PC-9 (cell line): ENCODE results near the gene LHFPL2. TPM values are rescaled to one million over a fixed set of nuclear protein-coding genes. Genes with fewer than 3 reads are reported as not detected.

Experiments
- BruUV-seq: library from RNA; stranded (reverse); fragments of 400-500 nt; replicated peaks from 2 replicates; lab custom pipeline; 2021; lab: Mats Ljungman, UMichigan
- CTCF ChIA-PET: fragments of 300-600 bp; sonication (Branson Sonifier 250); formaldehyde crosslinking; loops from one replicate; lab custom pipeline; 2022; ENCODE audit warnings: antibody characterized with exemption; lab: Charles Lee
- POLR2A ChIA-PET: fragments of 300-600 bp; sonication (Branson Sonifier 250); formaldehyde crosslinking; loops from one replicate; lab custom pipeline; 2022; ENCODE audit warnings: antibody characterized with exemption; ENCODE audit not compliant: unreplicated experiment; lab: Charles Lee
- DNase-seq, 2 experiments: peaks; one replicate each; pipeline versions ENCODE4 v3.0.0 to v3.0.0-alpha.2; 2015 to 2022; ENCODE audit warnings: mixed read lengths in 1 of 2
- H2AFZ ChIP-seq: fragments of 200-600 bp; sonication (generic); 2 replicates; pipeline ENCODE4 v1.8.1; 2017; ENCODE audit warnings: antibody characterized with exemption
- H3F3A ChIP-seq: fragments of 200-600 bp; sonication (generic); 2 replicates; pipeline ENCODE4 v1.8.1; 2017; ENCODE audit warnings: antibody characterized with exemption, mild to moderate bottlenecking, low read depth; ENCODE audit not compliant: insufficient read depth
- H3K27ac ChIP-seq: fragments of 200-600 bp; sonication (generic); 2 replicates; pipeline ENCODE4 v1.6.1; 2016; ENCODE audit warnings: mixed run types
- H3K27me3 ChIP-seq: fragments of 200-600 bp; sonication (generic); 2 replicates; pipeline ENCODE4 v1.6.1; 2016; ENCODE audit warnings: low read depth, mixed run types; ENCODE audit not compliant: insufficient read depth
- H3K36me3 ChIP-seq: fragments of 200-600 bp; sonication (generic); 2 replicates; pipeline ENCODE4 v1.6.1; 2016; ENCODE audit warnings: low read depth, mixed run types
- H3K4me1 ChIP-seq: fragments of 200-600 bp; sonication (generic); replicated peaks from 2 replicates; pipeline ENCODE4 v1.6.1; 2016; ENCODE audit warnings: mixed run types; ENCODE audit not compliant: insufficient read depth
- H3K4me2 ChIP-seq: fragments of 200-600 bp; sonication (generic); 2 replicates; pipeline ENCODE4 v1.6.1; 2017; ENCODE audit warnings: mixed run types
- H3K4me3 ChIP-seq: fragments of 200-600 bp; sonication (generic); 2 replicates; pipeline ENCODE4 v1.6.1; 2016; ENCODE audit warnings: mixed run types
- H3K79me2 ChIP-seq: fragments of 200-600 bp; sonication (generic); 2 replicates; pipeline ENCODE4 v1.6.1; 2017; ENCODE audit warnings: low read depth, mixed run types
- H3K9me2 ChIP-seq: fragments of 200-600 bp; sonication (generic); 2 replicates; pipeline ENCODE4 v1.8.1; 2017; ENCODE audit warnings: mild to moderate bottlenecking; ENCODE audit not compliant: insufficient read depth
- H3K9me3 ChIP-seq: fragments of 200-600 bp; sonication (generic); 2 replicates; pipeline ENCODE4 v1.8.1; 2016; ENCODE audit warnings: low read depth; ENCODE audit not compliant: insufficient read depth
- H4K20me1 ChIP-seq: fragments of 200-600 bp; sonication (generic); 2 replicates; pipeline ENCODE4 v1.8.1; 2017; ENCODE audit not compliant: insufficient read depth
- EZH2 ChIP-seq: fragments of 200-600 bp; sonication (generic); IDR thresholded peaks from 2 replicates; pipeline ENCODE4 v1.8.0; 2017; ENCODE audit warnings: antibody characterized with exemption, low read depth
- intact Hi-C: fragments of 100-400 bp; cut with micrococcal nuclease; formaldehyde crosslinking; loops from one replicate; pipeline ENCODE4 v1.10.0; 2022; ENCODE audit not compliant: unreplicated experiment
- total RNA-seq: library from RNA; stranded (reverse); gene quantifications from 2 replicates; pipeline ENCODE4 v1.2.3, GENCODE V29; 2021
- TF ChIP-seq, protein P1 (sequence below): fragments of 200-600 bp; sonication (generic); conservative IDR thresholded peaks from 2 replicates; pipeline ENCODE4 v1.6.1; 2017; ENCODE audit warnings: mixed run types, antibody characterized with exemption, mild to moderate bottlenecking, moderate library complexity

Gene LHFPL2
- total RNA-seq, 1 experiment from 2014 or later: 10.1 TPM

GRCh38 chr5:78618303-78618702, 30.3 kb downstream of the LHFPL2 start:
- H4K20me1 ChIP-seq: no peaks in the 10 kb centered on the region
- no peak overlapping the region for H3K4me2 ChIP-seq
- H3F3A ChIP-seq: peaks cover 20% of the 10 kb centered on the region
- H3K4me3 ChIP-seq: no peak overlapping the region
- CTCF ChIA-PET: no interaction called here
- H3K9me2 ChIP-seq: no peaks in the 10 kb centered on the region
- H3K4me1 ChIP-seq: peaks cover 20% of the 10 kb centered on the region
- H3K79me2 ChIP-seq: peaks cover 11% of the 10 kb centered on the region; the same call in 1 of the 2 replicates
- POLR2A ChIA-PET: no interaction called here
- H3K9me3 ChIP-seq: no peaks in the 10 kb centered on the region
- no peaks in the 10 kb centered on the region for H3K27me3 ChIP-seq
- no peak for DNase-seq
- no peak overlapping the region for H3K27ac ChIP-seq
- H3K36me3 ChIP-seq: peaks cover 24% of the 10 kb centered on the region; the same call in 1 of the 2 replicates
- TF ChIP-seq, protein P1, sequence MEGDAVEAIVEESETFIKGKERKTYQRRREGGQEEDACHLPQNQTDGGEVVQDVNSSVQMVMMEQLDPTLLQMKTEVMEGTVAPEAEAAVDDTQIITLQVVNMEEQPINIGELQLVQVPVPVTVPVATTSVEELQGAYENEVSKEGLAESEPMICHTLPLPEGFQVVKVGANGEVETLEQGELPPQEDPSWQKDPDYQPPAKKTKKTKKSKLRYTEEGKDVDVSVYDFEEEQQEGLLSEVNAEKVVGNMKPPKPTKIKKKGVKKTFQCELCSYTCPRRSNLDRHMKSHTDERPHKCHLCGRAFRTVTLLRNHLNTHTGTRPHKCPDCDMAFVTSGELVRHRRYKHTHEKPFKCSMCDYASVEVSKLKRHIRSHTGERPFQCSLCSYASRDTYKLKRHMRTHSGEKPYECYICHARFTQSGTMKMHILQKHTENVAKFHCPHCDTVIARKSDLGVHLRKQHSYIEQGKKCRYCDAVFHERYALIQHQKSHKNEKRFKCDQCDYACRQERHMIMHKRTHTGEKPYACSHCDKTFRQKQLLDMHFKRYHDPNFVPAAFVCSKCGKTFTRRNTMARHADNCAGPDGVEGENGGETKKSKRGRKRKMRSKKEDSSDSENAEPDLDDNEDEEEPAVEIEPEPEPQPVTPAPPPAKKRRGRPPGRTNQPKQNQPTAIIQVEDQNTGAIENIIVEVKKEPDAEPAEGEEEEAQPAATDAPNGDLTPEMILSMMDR: no peak
- no peak for TF ChIP-seq EZH2
- BruUV-seq: no TSS peak
- intact Hi-C loops: no loop called here
- no peak overlapping the region for H2AFZ ChIP-seq

DNA sequence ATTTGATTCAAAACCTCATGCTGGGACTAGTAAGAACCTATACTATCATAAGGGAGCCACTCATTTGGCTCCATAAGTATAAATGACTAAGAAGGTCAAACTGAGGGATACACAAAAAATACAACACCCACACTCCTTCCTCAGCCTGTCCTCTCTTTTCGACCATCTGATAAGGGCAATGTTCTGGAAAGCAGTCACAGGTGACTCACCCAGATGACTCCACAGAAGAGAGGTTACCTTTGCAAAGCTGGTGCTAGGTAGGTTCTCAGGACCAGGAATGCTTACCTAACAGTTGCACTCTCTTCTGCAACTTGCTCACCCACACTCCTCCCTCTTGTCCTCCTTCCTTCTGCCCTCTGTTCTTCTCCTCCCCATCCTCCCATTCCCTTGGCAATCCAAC, 32.9 kb downstream of the LHFPL2 start:
- Histone ChIP-seq H3F3A (peaks cover 20% of the 10 kb centered on the region), H3K4me2 (peak overlapping the region; percentile 39), H4K20me1 (no peaks in the 10 kb centered on the region), H3K27me3 (no peaks in the 10 kb centered on the region), H3K4me1 (peaks cover 20% of the 10 kb centered on the region), H3K9me3 (no peaks in the 10 kb centered on the region), H2AFZ (no peak overlapping the region), H3K79me2 (peaks cover 11% of the 10 kb centered on the region; the same call in 1 of the 2 replicates), H3K36me3 (peaks cover 25% of the 10 kb centered on the region; the same call in 1 of the 2 replicates), H3K4me3 (no peak overlapping the region), H3K27ac (peak overlapping the region; percentile 64), H3K9me2 (no peaks in the 10 kb centered on the region)
- no TSS peak for BruUV-seq
- no peak for TF ChIP-seq EZH2
- TF ChIP-seq, protein P1: no peak
- ChIA-PET CTCF (no interaction called here), POLR2A (interaction anchor here (0.5 kb wide), 1 partner anchor 290 kb away, joined by 11 read pairs; no protein-coding TSS in a partner anchor)
- intact Hi-C loops: no loop called here
- DNase-seq: peak; percentile 45 to 89

DNA sequence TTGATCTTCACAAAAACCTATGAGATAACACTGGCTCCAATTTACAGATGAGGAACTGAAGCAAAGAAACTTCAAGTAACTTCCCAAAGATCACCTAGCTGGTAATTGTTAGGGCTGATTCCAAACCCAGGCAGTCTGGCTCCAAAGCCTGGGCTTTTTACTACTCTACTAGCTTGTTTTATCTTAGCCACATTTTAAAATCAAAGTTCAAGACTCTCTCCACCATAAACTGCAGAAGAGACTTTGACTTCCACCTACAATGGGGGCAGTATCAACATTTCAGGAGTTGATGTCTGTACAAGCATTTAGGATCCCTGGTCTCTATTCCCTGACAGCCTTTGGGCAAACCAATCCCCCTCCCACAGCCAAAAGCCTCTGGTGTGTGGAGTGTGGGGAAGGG, 33.8 kb downstream of the LHFPL2 start:
- no peak for TF ChIP-seq EZH2
- TF ChIP-seq, protein P1: no peak
- H3K4me1 ChIP-seq: peaks cover 20% of the 10 kb centered on the region
- peaks cover 20% of the 10 kb centered on the region for H3F3A ChIP-seq
- peaks cover 8% of the 10 kb centered on the region; the same call in 1 of the 2 replicates for H3K79me2 ChIP-seq
- ChIA-PET CTCF (no interaction called here), POLR2A (no interaction called here)
- no peaks in the 10 kb centered on the region for H3K27me3 ChIP-seq
- H2AFZ ChIP-seq: no peak overlapping the region
- H3K9me2 ChIP-seq: no peaks in the 10 kb centered on the region
- no peak for DNase-seq
- H3K9me3 ChIP-seq: no peaks in the 10 kb centered on the region
- H3K36me3 ChIP-seq: 0 out of 2 replicates have a peak, but pooled peaks cover 21% of the 10 kb centered on the region
- H3K27ac ChIP-seq: peak overlapping the region; percentile 64
- no TSS peak for BruUV-seq
- no peak overlapping the region for H3K4me3 ChIP-seq
- intact Hi-C loops: no loop called here
- H3K4me2 ChIP-seq: no peak overlapping the region
- no peaks in the 10 kb centered on the region for H4K20me1 ChIP-seq
